Suprapubic skin (tissue), 4 donors: ENCODE measurements around the gene EIPR1.

ENCODE experiments used
- CTCF ChIP-seq, 2 donors: fragments of 200-600 bp in 1 of 2; fragments of 450-650 bp in 1 of 2; sonication (generic) in 1 of 2; IDR thresholded peaks; one replicate each; pipeline ENCODE4 v1.5.1; 2016 to 2019; ENCODE audit warnings: antibody characterized with exemption in 2 of 2, mild to moderate bottlenecking in 1 of 2, moderate library complexity in 1 of 2
- EP300 ChIP-seq: sonication (generic); formaldehyde crosslinking; IDR thresholded peaks from one replicate; pipeline ENCODE4 v1.6.1; 2017; ENCODE audit warnings: antibody characterized with exemption
- POLR2A ChIP-seq, 2 donors: fragments of 450-650 bp; IDR thresholded peaks; one replicate each; pipeline ENCODE4 v1.6.1; 2017; ENCODE audit warnings: antibody characterized with exemption in 2 of 2, mild to moderate bottlenecking in 2 of 2, moderate library complexity in 2 of 2
- POLR2AphosphoS5 ChIP-seq, 3 donors: sonication (generic); formaldehyde crosslinking; IDR thresholded peaks; one replicate each; pipeline ENCODE4 v1.6.1; 2017; ENCODE audit warnings: antibody characterized with exemption in 3 of 3

GRCh38 chr2:3314626-3315025 lies 63.0 kb downstream of the EIPR1 start:
- no peak for TF ChIP-seq CTCF (IDR thresholded peaks at IDR 0.05)
- TF ChIP-seq POLR2A (IDR thresholded peaks at IDR 0.05) = no peak
- no peak for TF ChIP-seq EP300
- TF ChIP-seq POLR2AphosphoS5 (IDR thresholded peaks at IDR 0.05) = no peak
